Prostate gland (tissue), 2 donors: ENCODE data around the gene BTBD9.

Experiments used
- CTCF ChIP-seq, 4 experiments: fragments of 200-600 bp in 2 of 4; fragments of 450-650 bp in 2 of 4; sonication (generic) in 2 of 4; IDR thresholded peaks; 1 replicate in 3 of 4; 2 replicates in 1 of 4; pipeline ENCODE4 v1.5.1; 2016 to 2019; ENCODE audit warnings: antibody characterized with exemption in 4 of 4, mild to moderate bottlenecking in 2 of 4, moderate library complexity in 2 of 4
- POLR2A ChIP-seq: fragments of 450-650 bp; IDR thresholded peaks from one replicate; pipeline ENCODE4 v1.6.1; 2016; ENCODE audit warnings: antibody characterized with exemption, mild to moderate bottlenecking

- no peak for TF ChIP-seq CTCF (IDR thresholded peaks at IDR 0.05)
- no peak for TF ChIP-seq POLR2A
Observed at GRCh38 chr6:38554700-38555413, 84.9 kb downstream of the BTBD9 start.
